Neural crest cell (in vitro differentiated cells): ENCODE data around the gene TRIP11. TPM values are rescaled to one million over a fixed set of nuclear protein-coding genes. Genes with fewer than 3 reads are reported as not detected.
"Not testable (repeated sequence)": the region's sequence is repeated elsewhere in the genome, so short reads cannot be mapped to it uniquely, and the experiment has no call there.

Experiments used
- DNase-seq: peaks from one replicate; pipeline ENCODE4 v3.0.0; 2021; ENCODE audit warnings: low read depth, mixed read lengths, low spot score
- H3K27ac Mint-ChIP-seq: one replicate; pipeline ENCODE4 v1.8.0; 2021; ENCODE audit warnings: mild to moderate bottlenecking, mixed read lengths; ENCODE audit not compliant: unreplicated experiment
- H3K27me3 Mint-ChIP-seq: 2 replicates; pipeline ENCODE4 v1.8.0; 2021; ENCODE audit warnings: low read depth, mild to moderate bottlenecking, mixed read lengths
- H3K36me3 Mint-ChIP-seq: 2 replicates; pipeline ENCODE4 v1.8.0; 2021; ENCODE audit warnings: low read depth, mild to moderate bottlenecking, mixed read lengths
- H3K4me1 Mint-ChIP-seq: 2 replicates; pipeline ENCODE4 v1.8.0; 2021; ENCODE audit warnings: mixed read lengths
- H3K4me3 Mint-ChIP-seq: one replicate; pipeline ENCODE4 v1.8.0; 2021; ENCODE audit warnings: mild to moderate bottlenecking, mixed read lengths
- H3K9me3 Mint-ChIP-seq: 2 replicates; pipeline ENCODE4 v1.8.0; 2021; ENCODE audit warnings: mixed read lengths
- CTCF ChIP-seq: fragments of 200-600 bp; sonication (generic); conservative IDR thresholded peaks from 2 replicates; pipeline ENCODE4 v1.5.0; 2021; ENCODE audit warnings: antibody characterized with exemption, mild to moderate bottlenecking
- long read RNA-seq: library from polyadenylated mRNA; unstranded; transcript quantifications from one replicate; pipeline ENCODE4 v2.0.0, GENCODE V29; 2020
- total RNA-seq: library from RNA; stranded (reverse); gene quantifications from 2 replicates; pipeline ENCODE4 v1.2.1, GENCODE V29; 2021

Gene TRIP11
- total RNA-seq = 39.1 and 41.3 TPM in 2 replicates
- long read RNA-seq, partial matches to known transcripts = 114 of 130 reads
- long read RNA-seq, other reads (novel, unspliced or antisense) = 16 of 130 reads

- peak; percentile 90 for DNase-seq
- Mint-ChIP-seq H3K27me3 (no peaks in the 10 kb centered on the region), H3K4me1 (peaks cover 40% of the 10 kb centered on the region), H3K9me3 (no peaks in the 10 kb centered on the region), H3K36me3 (no peaks in the 10 kb centered on the region), H3K4me3 (peak within 1 kb of the TSS; percentile 98), H3K27ac (peak within 1 kb of the TSS; percentile 99)
- no peak for TF ChIP-seq CTCF
Measured at GRCh38 chr14:92039719-92040430, at the start of gene TRIP11. Gene TRIP11, minus strand, starts transcription at chr14:92040059. Its CDS starts 374 bp downstream, at chr14:92039685.

GRCh38 chr14:92088494-92088893, 48.6 kb upstream of the TRIP11 start:
- Mint-ChIP-seq H3K27me3 (no peaks in the 10 kb centered on the region), H3K4me3 (no peak overlapping the region), H3K36me3 (peaks cover 17% of the 10 kb centered on the region), H3K9me3 (no peaks in the 10 kb centered on the region), H3K27ac (no peak overlapping the region), H3K4me1 (no peaks in the 10 kb centered on the region)
- no peak for TF ChIP-seq CTCF
- DNase-seq = no peak

GRCh38 chr14:92074555-92074954, 34.7 kb upstream of the TRIP11 start:
- Mint-ChIP-seq H3K27ac (no peak overlapping the region), H3K27me3 (no peaks in the 10 kb centered on the region), H3K4me3 (no peak overlapping the region), H3K4me1 (no peaks in the 10 kb centered on the region), H3K36me3 (peaks cover 2% of the 10 kb centered on the region), H3K9me3 (no peaks in the 10 kb centered on the region)
- DNase-seq = no peak
- TF ChIP-seq CTCF = no peak

GRCh38 chr14:92058006-92058917, 18.4 kb upstream of the TRIP11 start:
- TF ChIP-seq CTCF = no peak
- Mint-ChIP-seq H3K36me3 (no peaks in the 10 kb centered on the region), H3K27me3 (no peaks in the 10 kb centered on the region), H3K4me3 (no peak overlapping the region), H3K4me1 (no peaks in the 10 kb centered on the region), H3K27ac (no peak overlapping the region), H3K9me3 (no peaks in the 10 kb centered on the region)
- DNase-seq = no peak

- no peak overlapping the region for H3K4me3 Mint-ChIP-seq
- no peaks in the 10 kb centered on the region for H3K4me1 Mint-ChIP-seq
- no peak for DNase-seq
- no peak overlapping the region for H3K27ac Mint-ChIP-seq
- H3K9me3 Mint-ChIP-seq = peaks cover 8% of the 10 kb centered on the region
- H3K27me3 Mint-ChIP-seq = no peaks in the 10 kb centered on the region
- no peak for TF ChIP-seq CTCF
- H3K36me3 Mint-ChIP-seq = peaks cover 25% of the 10 kb centered on the region
Measured at GRCh38 chr14:92049781-92050180, 9.9 kb upstream of the TRIP11 start.

- H3K9me3 Mint-ChIP-seq, H3K4me3 Mint-ChIP-seq, DNase-seq, H3K27me3 Mint-ChIP-seq, H3K4me1 Mint-ChIP-seq, H3K27ac Mint-ChIP-seq: not testable (repeated sequence)
- H3K36me3 Mint-ChIP-seq = peaks cover 25% of the 10 kb centered on the region
Measured at GRCh38 chr14:92049221-92049620, 9.4 kb upstream of the TRIP11 start.

GRCh38 chr14:92045904-92046303, 6.0 kb upstream of the TRIP11 start:
- peaks cover 21% of the 10 kb centered on the region for H3K36me3 Mint-ChIP-seq
- not testable (repeated sequence) for H3K27me3 Mint-ChIP-seq, DNase-seq

GRCh38 chr14:92041766-92042165, 1.9 kb upstream of the TRIP11 start:
- not testable (repeated sequence) for H3K9me3 Mint-ChIP-seq, DNase-seq, H3K27me3 Mint-ChIP-seq, H3K4me3 Mint-ChIP-seq, H3K36me3 Mint-ChIP-seq
- Mint-ChIP-seq H3K4me1 (peaks cover 37% of the 10 kb centered on the region), H3K27ac (peak overlapping the region; percentile 37)

More at GRCh38 chr14:92045904-92046303, 6.0 kb upstream of the TRIP11 start:
- H3K4me1 Mint-ChIP-seq, H3K27ac Mint-ChIP-seq, H3K9me3 Mint-ChIP-seq, H3K4me3 Mint-ChIP-seq: not testable (repeated sequence)
